K562 (cell line): ENCODE data around the gene C6orf141. TPM values are rescaled to one million over a fixed set of nuclear protein-coding genes. Genes with fewer than 3 reads are reported as not detected.

Experiments
- polyA plus RNA-seq, 8 experiments: library from polyadenylated mRNA; depleted of rRNA in 4 of 8; stranded (reverse) in 5 of 8; unstranded in 3 of 8; fragments of >200 nt; fragmentation: Nextera tagmentation in 2 of 8; fragmentation: Illumina TruSeq in 1 of 8; extraction: Ambion mirVana in 2 of 8; extraction: Trizol in 1 of 8; gene quantifications; 2 replicates each; pipeline versions ENCODE4 v1.2.1 to v1.2.3, GENCODE V29; 2011 to 2014; ENCODE audit warnings: inconsistent platforms in 1 of 8, missing spikeins in 1 of 8
- total RNA-seq, 7 experiments: library from RNA; depleted of rRNA in 6 of 7; stranded (reverse); fragments of >200 nt in 6 of 7; fragmentation: Illumina TruSeq in 2 of 7; extraction: Trizol in 2 of 7; gene quantifications; 2 replicates each; pipeline versions ENCODE4 v1.2.1 to v1.2.3, GENCODE V29; 2011 to 2021; ENCODE audit warnings: low replicate concordance in 1 of 7

The C6orf141 gene
- total and polyA plus RNA-seq, 9 of the 15 experiments (the other 6 are each of a cell fraction or from before 2014, with no cell fraction given): not detected

Other genes with a start within 250 kb of the C6orf141 start
- 7.1 and 8.2 TPM in 2 replicates for gene MMUT, start 87.4 kb upstream of the C6orf141 start, total RNA-seq (2014; rRNA removed)
- gene MMUT, start 87.4 kb upstream of the C6orf141 start, total RNA-seq (2014; rRNA removed; fragmentation: Illumina TruSeq; extraction: Trizol): 17.9 and 20.4 TPM in 2 replicates
- 10.7 and 11.4 TPM in 2 replicates for gene MMUT, start 87.4 kb upstream of the C6orf141 start, total RNA-seq (2015; rRNA removed; fragmentation: Illumina TruSeq; extraction: Trizol)
- 15.5 and 16.0 TPM in 2 replicates for gene MMUT, start 87.4 kb upstream of the C6orf141 start, total RNA-seq (2021)
- 20.0 and 26.2 TPM in 2 replicates for gene MMUT, start 87.4 kb upstream of the C6orf141 start, polyA plus RNA-seq (2011; rRNA removed)
- 14.0 and 15.5 TPM in 2 replicates for gene MMUT, start 87.4 kb upstream of the C6orf141 start, polyA plus RNA-seq (2014; fragmentation: Illumina TruSeq; extraction: Trizol)
- gene MMUT, start 87.4 kb upstream of the C6orf141 start, polyA plus RNA-seq (2014; fragmentation: Nextera tagmentation; extraction: Ambion mirVana): 10 to 100 TPM; 21.0 to 26.4 TPM
- 14.1 and 14.8 TPM in 2 replicates for gene MMUT, start 87.4 kb upstream of the C6orf141 start, polyA plus RNA-seq (2014; rRNA removed)
- gene CENPQ, start 87.3 kb upstream of the C6orf141 start, total RNA-seq (2014; rRNA removed): 12.7 and 14.2 TPM in 2 replicates
- gene CENPQ, start 87.3 kb upstream of the C6orf141 start, total RNA-seq (2014; rRNA removed; fragmentation: Illumina TruSeq; extraction: Trizol): 26.5 and 34.3 TPM in 2 replicates
- 15.7 and 17.5 TPM in 2 replicates for gene CENPQ, start 87.3 kb upstream of the C6orf141 start, total RNA-seq (2015; rRNA removed; fragmentation: Illumina TruSeq; extraction: Trizol)
- 16.4 and 18.5 TPM in 2 replicates for gene CENPQ, start 87.3 kb upstream of the C6orf141 start, total RNA-seq (2021)
- gene CENPQ, start 87.3 kb upstream of the C6orf141 start, polyA plus RNA-seq (2011; rRNA removed): 19.1 and 29.5 TPM in 2 replicates
- gene CENPQ, start 87.3 kb upstream of the C6orf141 start, polyA plus RNA-seq (2014; fragmentation: Illumina TruSeq; extraction: Trizol): 24.3 and 26.4 TPM in 2 replicates
- 10 to 100 TPM; 39.5 to 48.3 TPM for gene CENPQ, start 87.3 kb upstream of the C6orf141 start, polyA plus RNA-seq (2014; fragmentation: Nextera tagmentation; extraction: Ambion mirVana)
- gene CENPQ, start 87.3 kb upstream of the C6orf141 start, polyA plus RNA-seq (2014; rRNA removed): 17.4 and 21.5 TPM in 2 replicates
- not detected in 2 replicates for gene GLYATL3, start 50.7 kb upstream of the C6orf141 start, total RNA-seq (2014; rRNA removed)
- gene GLYATL3, start 50.7 kb upstream of the C6orf141 start, total RNA-seq (2014; rRNA removed; fragmentation: Illumina TruSeq; extraction: Trizol): not detected in 2 replicates
- gene GLYATL3, start 50.7 kb upstream of the C6orf141 start, total RNA-seq (2015; rRNA removed; fragmentation: Illumina TruSeq; extraction: Trizol): not detected in 2 replicates
- not detected in 2 replicates for gene GLYATL3, start 50.7 kb upstream of the C6orf141 start, total RNA-seq (2021)
- not detected in 2 replicates for gene GLYATL3, start 50.7 kb upstream of the C6orf141 start, polyA plus RNA-seq (2011; rRNA removed)
- not detected in 2 replicates for gene GLYATL3, start 50.7 kb upstream of the C6orf141 start, polyA plus RNA-seq (2014; fragmentation: Illumina TruSeq; extraction: Trizol)
- not detected for gene GLYATL3, start 50.7 kb upstream of the C6orf141 start, polyA plus RNA-seq (2014; fragmentation: Nextera tagmentation; extraction: Ambion mirVana)
- gene GLYATL3, start 50.7 kb upstream of the C6orf141 start, polyA plus RNA-seq (2014; rRNA removed): not detected in 2 replicates
- gene RHAG, start 86.2 kb downstream of the C6orf141 start, total RNA-seq (2014; rRNA removed): 290 and 296 TPM in 2 replicates
- 505 and 540 TPM in 2 replicates for gene RHAG, start 86.2 kb downstream of the C6orf141 start, total RNA-seq (2014; rRNA removed; fragmentation: Illumina TruSeq; extraction: Trizol)
- 394 and 412 TPM in 2 replicates for gene RHAG, start 86.2 kb downstream of the C6orf141 start, total RNA-seq (2015; rRNA removed; fragmentation: Illumina TruSeq; extraction: Trizol)
- gene RHAG, start 86.2 kb downstream of the C6orf141 start, total RNA-seq (2021): 327 and 345 TPM in 2 replicates
- 900 and 1,096 TPM in 2 replicates for gene RHAG, start 86.2 kb downstream of the C6orf141 start, polyA plus RNA-seq (2011; rRNA removed)
- gene RHAG, start 86.2 kb downstream of the C6orf141 start, polyA plus RNA-seq (2014; fragmentation: Illumina TruSeq; extraction: Trizol): 433 and 532 TPM in 2 replicates
- gene RHAG, start 86.2 kb downstream of the C6orf141 start, polyA plus RNA-seq (2014; fragmentation: Nextera tagmentation; extraction: Ambion mirVana): 1,000 to 10,000 TPM; 1,125 to 1,202 TPM
- 359 and 423 TPM in 2 replicates for gene RHAG, start 86.2 kb downstream of the C6orf141 start, polyA plus RNA-seq (2014; rRNA removed)
- gene CRISP2, start 162.9 kb downstream of the C6orf141 start, total RNA-seq (2014; rRNA removed): not detected in 2 replicates
- gene CRISP2, start 162.9 kb downstream of the C6orf141 start, total RNA-seq (2014; rRNA removed; fragmentation: Illumina TruSeq; extraction: Trizol): 0.13 TPM in 1 of 2 replicates, not detected in the other
- not detected in 2 replicates for gene CRISP2, start 162.9 kb downstream of the C6orf141 start, total RNA-seq (2015; rRNA removed; fragmentation: Illumina TruSeq; extraction: Trizol)
- gene CRISP2, start 162.9 kb downstream of the C6orf141 start, total RNA-seq (2021): not detected in 2 replicates
- gene CRISP2, start 162.9 kb downstream of the C6orf141 start, polyA plus RNA-seq (2011; rRNA removed): 0.07 TPM in 1 of 2 replicates, not detected in the other
- gene CRISP2, start 162.9 kb downstream of the C6orf141 start, polyA plus RNA-seq (2014; fragmentation: Illumina TruSeq; extraction: Trizol): 0.15 TPM in 1 of 2 replicates, not detected in the other
- not detected for gene CRISP2, start 162.9 kb downstream of the C6orf141 start, polyA plus RNA-seq (2014; fragmentation: Nextera tagmentation; extraction: Ambion mirVana)
- not detected in 2 replicates for gene CRISP2, start 162.9 kb downstream of the C6orf141 start, polyA plus RNA-seq (2014; rRNA removed)
- 0.29 and 0.36 TPM in 2 replicates for gene CRISP3, start 193.7 kb downstream of the C6orf141 start, total RNA-seq (2014; rRNA removed)
- gene CRISP3, start 193.7 kb downstream of the C6orf141 start, total RNA-seq (2014; rRNA removed; fragmentation: Illumina TruSeq; extraction: Trizol): 0.58 and 0.77 TPM in 2 replicates
- gene CRISP3, start 193.7 kb downstream of the C6orf141 start, total RNA-seq (2015; rRNA removed; fragmentation: Illumina TruSeq; extraction: Trizol): 1.8 and 2.0 TPM in 2 replicates
- 0.29 and 0.31 TPM in 2 replicates for gene CRISP3, start 193.7 kb downstream of the C6orf141 start, total RNA-seq (2021)
- gene CRISP3, start 193.7 kb downstream of the C6orf141 start, polyA plus RNA-seq (2011; rRNA removed): 0.55 and 0.79 TPM in 2 replicates
- 0.64 and 0.94 TPM in 2 replicates for gene CRISP3, start 193.7 kb downstream of the C6orf141 start, polyA plus RNA-seq (2014; fragmentation: Illumina TruSeq; extraction: Trizol)
- gene CRISP3, start 193.7 kb downstream of the C6orf141 start, polyA plus RNA-seq (2014; fragmentation: Nextera tagmentation; extraction: Ambion mirVana): under 1 TPM; 0.39 to 0.73 TPM
- gene CRISP3, start 193.7 kb downstream of the C6orf141 start, polyA plus RNA-seq (2014; rRNA removed): 0.21 and 0.23 TPM in 2 replicates
- gene PGK2, start 236.6 kb downstream of the C6orf141 start, total RNA-seq (2014; rRNA removed): not detected in 2 replicates
- gene PGK2, start 236.6 kb downstream of the C6orf141 start, total RNA-seq (2014; rRNA removed; fragmentation: Illumina TruSeq; extraction: Trizol): not detected in 2 replicates
- gene PGK2, start 236.6 kb downstream of the C6orf141 start, total RNA-seq (2015; rRNA removed; fragmentation: Illumina TruSeq; extraction: Trizol): not detected in 2 replicates
- not detected in 2 replicates for gene PGK2, start 236.6 kb downstream of the C6orf141 start, total RNA-seq (2021)
- gene PGK2, start 236.6 kb downstream of the C6orf141 start, polyA plus RNA-seq (2011; rRNA removed): not detected in 2 replicates
- not detected in 2 replicates for gene PGK2, start 236.6 kb downstream of the C6orf141 start, polyA plus RNA-seq (2014; fragmentation: Illumina TruSeq; extraction: Trizol)
- not detected for gene PGK2, start 236.6 kb downstream of the C6orf141 start, polyA plus RNA-seq (2014; fragmentation: Nextera tagmentation; extraction: Ambion mirVana)
- not detected in 2 replicates for gene PGK2, start 236.6 kb downstream of the C6orf141 start, polyA plus RNA-seq (2014; rRNA removed)